ENCODE measurements around the gene TRPC4AP.
"Not testable (repeated sequence)": the region's sequence is repeated elsewhere in the genome, so short reads cannot be mapped to it uniquely, and the experiment has no call there.

The TRPC4AP gene

DNA sequence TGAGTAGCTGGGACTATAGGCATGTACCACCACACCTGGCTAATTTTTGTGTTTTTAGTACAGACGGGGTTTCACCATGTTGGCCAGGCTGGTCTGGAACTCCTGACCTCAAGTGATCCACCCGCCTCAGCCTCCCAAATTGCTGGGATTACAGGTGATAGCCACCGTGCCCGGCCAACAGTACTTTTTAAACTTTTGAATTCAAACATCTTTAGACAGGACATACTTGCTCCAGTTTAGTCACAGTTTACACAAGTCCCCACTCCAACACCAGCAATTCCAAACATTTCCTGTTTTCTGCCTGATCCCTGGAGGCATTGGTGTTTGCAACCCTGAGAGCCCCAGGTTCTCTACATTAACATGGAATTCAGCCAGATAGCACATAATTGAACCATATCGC lies 40.0 kb downstream of the TRPC4AP start:
- DNase-seq, result not testable (repeated sequence)

DNA sequence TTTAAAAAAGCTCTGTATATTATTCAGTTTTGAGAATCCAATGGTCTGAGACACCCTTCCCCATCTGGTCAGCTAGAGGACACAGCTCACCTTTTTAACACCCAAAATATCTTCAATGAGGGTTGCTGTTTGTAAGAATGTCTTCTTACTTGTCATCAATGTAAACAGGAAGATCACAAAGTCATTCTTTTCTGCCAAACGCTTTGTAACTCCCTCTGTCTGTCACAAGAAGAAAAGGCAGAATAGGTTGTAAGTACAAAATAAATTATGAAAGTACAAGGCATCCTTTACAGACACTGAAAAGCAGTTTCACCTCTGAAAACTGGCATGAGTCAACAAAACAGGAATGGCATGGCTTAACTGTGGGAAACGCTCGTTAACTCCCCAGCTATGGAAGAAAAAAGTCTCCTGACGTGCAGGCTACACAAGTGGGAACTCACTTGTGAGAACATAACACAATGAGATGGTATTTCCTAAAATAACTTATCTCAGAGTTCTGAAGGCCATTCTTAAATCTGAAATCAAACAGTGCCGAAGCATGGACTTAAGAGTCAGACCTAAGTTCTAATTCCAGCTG lies 42.7 kb downstream of the TRPC4AP start:
- no peak for DNase-seq

GRCh38 chr20:35048739-35049138 lies 43.9 kb downstream of the TRPC4AP start:
- DNase-seq, result no peak

DNA sequence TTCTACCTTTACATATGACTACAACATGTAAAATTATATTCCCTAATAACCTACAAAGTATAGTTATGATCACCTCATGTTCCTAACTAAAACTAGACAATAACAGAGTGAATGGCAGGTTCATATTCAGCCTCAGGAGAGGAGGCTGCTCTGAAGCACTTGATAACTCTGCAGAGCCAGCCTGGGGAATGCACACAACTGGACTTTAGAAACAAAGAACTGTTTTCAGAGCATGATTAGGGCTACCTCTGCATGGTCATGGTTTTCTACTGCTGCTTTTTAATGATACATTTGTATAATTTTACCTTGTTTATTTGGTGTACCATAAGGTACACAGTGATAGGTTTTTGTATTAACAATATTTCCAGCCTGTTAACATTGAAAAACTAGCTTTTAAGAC lies 50.3 kb downstream of the TRPC4AP start:
- DNase-seq, result no peak

DNA sequence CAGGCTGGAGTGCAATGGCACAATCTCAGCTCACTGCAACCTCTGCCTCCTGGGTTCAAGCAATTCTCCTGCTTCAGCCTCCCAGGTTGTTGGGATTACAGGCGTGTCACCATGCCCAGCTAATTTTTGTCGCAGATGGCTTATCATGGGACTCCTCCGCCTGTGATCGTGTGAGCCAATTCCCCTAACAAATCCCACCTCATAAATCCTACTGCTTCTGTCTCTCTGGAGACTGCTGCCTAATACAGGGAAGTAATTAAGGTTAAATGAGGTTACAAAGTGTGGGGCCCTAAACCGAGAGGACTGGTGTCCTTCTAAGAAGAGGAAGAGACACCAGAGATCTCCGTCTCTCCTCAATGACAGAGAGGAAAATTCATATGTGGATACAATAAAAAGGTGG lies 52.0 kb downstream of the TRPC4AP start:
- no peak for DNase-seq

GRCh38 chr20:35039846-35040489 lies 52.6 kb downstream of the TRPC4AP start:
- no peak for DNase-seq

DNA sequence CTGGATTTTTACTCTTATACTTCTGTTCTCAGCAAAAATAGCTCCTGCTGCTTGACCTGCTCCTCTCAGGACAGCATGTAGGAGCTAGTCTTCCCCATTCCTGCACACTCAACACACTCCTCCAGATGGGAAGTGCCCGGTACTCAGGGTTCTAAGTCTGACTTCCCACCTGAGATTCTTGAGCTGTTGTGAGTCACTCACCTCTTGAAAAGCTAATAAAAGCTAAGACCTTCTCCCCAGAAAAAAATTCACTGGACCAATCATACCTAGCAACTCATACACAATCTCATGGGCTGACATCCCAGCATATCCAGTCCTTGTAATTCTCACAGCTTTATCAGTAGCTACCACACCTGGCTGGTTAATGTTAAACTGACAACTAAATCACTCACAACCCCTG lies 53.5 kb downstream of the TRPC4AP start:
- no peak for DNase-seq

DNA sequence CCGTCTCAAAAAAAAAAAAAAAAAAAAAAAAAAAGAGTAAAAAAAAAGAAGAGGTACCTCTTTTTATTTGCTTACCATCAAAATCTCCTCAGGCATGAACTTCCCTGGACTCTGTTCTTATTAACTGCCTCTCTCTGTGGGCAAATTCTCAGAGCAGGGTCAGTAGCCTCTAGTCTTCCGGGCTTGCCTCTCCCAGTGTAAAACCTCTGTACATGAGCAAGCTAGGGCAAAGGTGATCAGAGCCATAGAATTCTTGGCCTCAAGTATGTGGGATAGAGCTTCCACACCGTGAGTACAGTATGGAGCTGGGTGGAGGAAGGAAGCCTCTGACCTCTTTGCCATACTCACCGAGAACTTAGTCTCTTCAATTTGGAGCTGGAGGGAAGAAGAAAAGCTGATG lies 58.5 kb downstream of the TRPC4AP start:
- DNase-seq, result no peak

DNA sequence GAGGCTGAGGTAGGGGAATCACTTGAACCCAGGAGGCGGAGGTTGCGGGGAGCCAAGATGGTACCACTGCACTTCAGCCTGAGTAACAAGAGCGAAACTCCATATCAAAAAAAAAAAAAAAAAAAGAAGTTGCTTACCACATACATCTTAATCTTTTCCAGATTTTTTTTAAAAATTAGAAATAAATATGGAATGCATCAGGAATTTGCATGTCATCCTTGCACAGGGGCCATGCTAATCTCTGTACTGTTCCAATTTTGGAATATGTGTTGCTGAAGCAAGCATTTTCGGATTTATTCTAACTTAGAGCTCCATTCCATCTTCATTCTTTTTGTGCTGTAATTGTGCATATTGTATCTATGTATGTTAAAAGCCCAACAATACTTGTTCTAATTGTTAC lies 62.5 kb downstream of the TRPC4AP start:
- DNase-seq, result no peak

DNA sequence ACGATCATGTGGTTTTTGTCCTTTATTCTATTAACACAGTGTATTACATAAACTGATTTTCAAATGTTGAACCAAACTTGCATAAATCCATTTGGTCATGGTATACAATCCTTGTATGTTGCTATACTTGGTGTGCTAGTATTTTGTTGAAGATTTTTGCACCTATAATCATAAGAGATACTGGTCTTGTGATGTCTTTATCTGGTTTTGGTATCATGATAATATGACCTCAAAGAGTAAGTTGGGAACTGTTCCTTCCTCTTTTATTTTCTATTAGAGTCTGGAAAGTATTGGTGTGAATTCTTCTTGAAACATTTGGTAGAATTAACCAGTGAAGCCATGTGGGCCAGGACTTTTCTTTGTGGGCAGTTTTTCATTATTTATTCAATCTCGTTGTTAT lies 65.3 kb downstream of the TRPC4AP start:
- DNase-seq, result no peak

GRCh38 chr20:35025116-35025515 lies 67.5 kb downstream of the TRPC4AP start:
- no peak for DNase-seq

DNA sequence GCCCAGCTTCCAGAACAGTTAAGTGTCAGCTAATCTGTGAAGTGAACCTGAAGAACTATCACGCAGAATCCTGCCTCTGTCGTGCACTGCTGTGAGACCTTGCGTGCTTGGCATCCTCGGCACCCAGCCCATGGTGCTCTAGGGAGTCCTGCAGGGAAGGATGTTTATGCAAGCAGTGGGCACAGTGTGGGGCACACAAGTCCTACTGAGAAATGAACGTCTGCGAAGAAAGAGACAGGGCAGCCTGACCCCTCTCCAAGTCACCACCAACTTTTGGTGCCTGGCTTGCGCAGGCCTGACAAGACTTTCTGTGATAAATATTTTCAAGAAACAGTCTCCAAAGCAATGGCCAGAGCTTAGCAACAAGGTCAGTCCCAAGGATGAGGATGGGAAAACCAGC lies 69.0 kb downstream of the TRPC4AP start:
- DNase-seq, result no peak

DNA sequence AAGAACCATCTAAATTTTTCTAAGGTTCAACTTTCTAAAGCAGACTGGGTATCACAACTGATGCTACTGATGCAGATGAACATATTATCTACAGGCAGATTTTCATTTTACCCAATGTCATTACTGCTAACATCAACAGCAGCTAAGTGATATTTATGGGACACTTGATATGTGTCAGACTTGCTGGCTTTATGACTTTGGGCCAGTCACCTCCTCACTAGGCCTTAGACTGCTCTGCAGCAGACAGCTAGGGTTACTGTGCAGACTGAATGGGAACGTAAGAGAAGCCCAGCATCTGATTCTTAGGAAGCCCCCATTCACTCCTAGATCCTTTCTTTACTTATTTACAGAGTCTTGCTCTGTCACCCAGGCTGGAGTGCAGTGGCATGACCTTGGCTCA lies 70.8 kb downstream of the TRPC4AP start:
- DNase-seq, result no peak

GRCh38 chr20:35021063-35021462 lies 71.5 kb downstream of the TRPC4AP start:
- DNase-seq, result no peak

GRCh38 chr20:35020108-35020928 lies 72.3 kb downstream of the TRPC4AP start:
- no peak for DNase-seq

DNA sequence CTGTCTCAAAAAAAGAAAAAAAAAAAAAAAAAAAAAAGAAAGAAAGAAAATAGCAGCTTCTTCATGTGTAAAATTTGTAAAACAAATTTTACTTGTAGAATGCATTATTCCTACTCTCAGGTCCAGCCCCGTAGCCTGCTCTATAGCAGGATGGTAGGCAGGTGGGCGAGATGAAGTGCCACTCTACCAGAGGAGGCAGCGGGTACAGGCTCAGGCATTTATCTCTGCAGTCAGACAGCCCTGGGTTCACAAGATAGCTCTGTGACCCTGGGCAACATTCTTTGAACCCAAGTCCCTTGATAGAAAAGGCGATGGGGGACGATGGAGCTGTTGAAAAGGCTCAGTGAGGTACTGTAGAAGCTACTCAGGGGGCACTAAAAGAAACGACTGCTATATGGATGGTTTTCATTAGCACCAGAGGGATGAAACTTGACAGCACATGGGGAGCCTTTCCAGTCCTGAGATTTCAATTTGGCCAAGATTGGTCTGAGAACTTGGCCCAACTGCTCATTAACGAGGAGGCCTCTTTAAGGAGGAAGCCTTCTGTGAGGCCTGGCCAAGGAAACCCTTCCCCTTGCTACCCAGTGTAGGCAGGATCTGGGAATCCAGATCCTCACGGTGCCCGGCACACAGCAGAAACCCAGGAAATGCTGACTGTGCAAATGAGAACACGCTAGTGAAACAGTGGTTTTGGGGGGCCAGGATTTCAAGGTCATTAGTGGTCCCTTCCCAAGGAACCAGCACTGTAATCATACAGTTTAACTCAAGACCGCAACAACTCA lies 73.8 kb downstream of the TRPC4AP start:
- no peak for DNase-seq

DNA sequence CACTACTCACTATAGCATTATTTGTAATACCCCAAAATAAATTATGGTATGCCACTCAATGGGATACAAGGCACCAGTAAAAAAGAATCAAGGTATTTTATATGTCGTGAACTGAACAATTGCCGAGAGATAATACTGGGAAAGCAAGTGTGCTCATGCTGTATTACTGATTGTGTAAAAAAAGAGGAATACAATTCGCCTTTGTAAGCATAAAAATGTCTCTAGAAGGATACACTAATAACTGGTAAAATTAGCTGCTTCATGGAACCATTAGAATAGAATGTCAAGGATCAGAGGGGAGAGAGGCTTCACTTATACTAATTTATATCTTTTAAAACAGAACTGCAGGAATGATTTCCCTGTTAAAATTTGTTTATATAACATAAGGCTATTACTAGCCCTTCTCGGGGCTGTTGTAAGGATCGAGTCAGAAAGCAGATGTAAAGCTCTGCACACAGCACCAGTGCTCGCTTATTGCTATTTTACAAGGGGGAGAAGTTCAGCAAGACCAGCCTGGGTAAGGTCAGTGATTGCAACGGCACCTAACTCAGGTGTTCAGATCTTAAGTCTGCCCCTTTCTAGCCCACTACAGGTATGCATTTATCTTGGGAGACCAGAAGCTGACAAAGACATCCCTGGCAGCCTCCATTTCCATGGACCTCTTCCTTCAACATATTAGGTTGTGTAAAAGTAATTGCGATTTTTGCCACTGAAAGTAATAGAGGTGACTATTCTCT lies 75.3 kb downstream of the TRPC4AP start:
- no peak for DNase-seq

- no peak for DNase-seq
These were observed 76.8 kb downstream of the TRPC4AP start for GRCh38 chr20:35015863-35016193.

GRCh38 chr20:35014537-35014936 lies 78.1 kb downstream of the TRPC4AP start:
- no peak for DNase-seq

- no peak for DNase-seq
These were observed 78.9 kb downstream of the TRPC4AP start for GRCh38 chr20:35013421-35014411.

- DNase-seq, result no peak
These were observed 80.2 kb downstream of the TRPC4AP start for GRCh38 chr20:35012227-35013069.

Measured in RPMI8226 (cell line).